GM18873 (cell line): ENCODE data around the gene LRIG1.
A peak's percentile ranks its signal among the peaks of the same experiment; 100 is the strongest.

Experiments
- ATAC-seq: cut with Tn5 transposase; IDR thresholded peaks from one replicate; pipeline ENCODE4 v1.9.1; 2021; ENCODE audit warnings: mild to moderate bottlenecking, moderate library complexity, moderate number of reproducible peaks; ENCODE audit not compliant: unreplicated experiment, low FRiP score

The LRIG1 gene

GRCh38 chr3:66490984-66491383 is 9.8 kb downstream of the LRIG1 start:
- no peak for ATAC-seq

- no peak for ATAC-seq
Measured at GRCh38 chr3:66490214-66490613, 10.6 kb downstream of the LRIG1 start.

- no peak for ATAC-seq
Measured at GRCh38 chr3:66489581-66489980, 11.2 kb downstream of the LRIG1 start.

GRCh38 chr3:66489115-66489514 is 11.7 kb downstream of the LRIG1 start:
- ATAC-seq: no peak

- ATAC-seq: no peak
Measured at GRCh38 chr3:66488492-66488891, 12.3 kb downstream of the LRIG1 start.

- ATAC-seq: no peak
Measured at GRCh38 chr3:66487465-66487864, 13.4 kb downstream of the LRIG1 start.

GRCh38 chr3:66486646-66487045 is 14.2 kb downstream of the LRIG1 start:
- no peak for ATAC-seq

GRCh38 chr3:66486202-66486601 is 14.6 kb downstream of the LRIG1 start:
- ATAC-seq: no peak

- ATAC-seq: no peak
Measured at GRCh38 chr3:66485291-66485968, 15.4 kb downstream of the LRIG1 start.

- no peak for ATAC-seq
Measured at GRCh38 chr3:66484106-66484844, 16.5 kb downstream of the LRIG1 start.

GRCh38 chr3:66483409-66483906 is 17.4 kb downstream of the LRIG1 start:
- no peak for ATAC-seq

GRCh38 chr3:66483006-66483405 is 17.8 kb downstream of the LRIG1 start:
- ATAC-seq: no peak

GRCh38 chr3:66482018-66482404 is 18.8 kb downstream of the LRIG1 start:
- no peak for ATAC-seq

GRCh38 chr3:66481071-66482017 is 19.5 kb downstream of the LRIG1 start:
- ATAC-seq: no peak

- peak; percentile 35 for ATAC-seq
Measured at GRCh38 chr3:66480666-66481065, 20.2 kb downstream of the LRIG1 start.

- peak; percentile 35 for ATAC-seq
Measured at GRCh38 chr3:66479532-66479947, 21.3 kb downstream of the LRIG1 start.

- no peak for ATAC-seq
Measured at GRCh38 chr3:66478960-66479359, 21.9 kb downstream of the LRIG1 start.

- ATAC-seq: no peak
Measured at GRCh38 chr3:66477856-66478255, 23.0 kb downstream of the LRIG1 start.

- no peak for ATAC-seq
Measured at GRCh38 chr3:66476852-66477381, 23.9 kb downstream of the LRIG1 start.

- ATAC-seq: no peak
Measured at GRCh38 chr3:66475386-66476020, 25.3 kb downstream of the LRIG1 start.
